ENCODE measurements around the gene FBXW8.
"Not testable (repeated sequence)": the region's sequence is repeated elsewhere in the genome, so short reads cannot be mapped to it uniquely, and the experiment has no call there.

FBXW8 gene

DNA sequence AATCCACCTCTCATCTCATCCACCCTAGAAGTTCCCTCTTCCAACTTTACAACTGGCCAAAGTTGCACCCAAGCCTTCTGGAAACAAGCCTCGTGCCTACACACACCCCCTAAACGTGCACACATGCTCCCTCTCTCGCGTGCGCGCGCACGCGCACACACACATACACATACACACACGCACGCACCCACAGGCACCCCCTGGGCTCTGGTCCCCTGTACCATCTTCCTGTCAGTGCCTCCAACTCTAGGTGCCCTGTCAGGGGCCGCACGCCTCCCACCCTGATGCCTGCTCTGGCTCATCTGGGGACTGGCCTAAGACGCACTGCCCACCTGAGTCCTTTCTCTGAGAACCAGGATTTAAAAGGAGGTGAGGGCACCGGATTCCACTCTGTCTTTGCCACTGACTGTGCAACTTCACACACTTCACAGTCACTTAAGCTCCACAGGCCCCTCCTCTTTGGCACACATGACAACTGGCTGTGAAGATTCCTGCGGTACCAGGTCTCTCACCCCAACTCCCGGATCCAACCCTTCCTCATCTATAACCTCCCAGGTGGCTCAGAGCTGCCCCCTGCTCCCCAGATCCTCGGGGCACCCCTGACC, 142.9 kb downstream of the FBXW8 start:
- DNase-seq (ENCODE audit: low spot score): no peak

DNA sequence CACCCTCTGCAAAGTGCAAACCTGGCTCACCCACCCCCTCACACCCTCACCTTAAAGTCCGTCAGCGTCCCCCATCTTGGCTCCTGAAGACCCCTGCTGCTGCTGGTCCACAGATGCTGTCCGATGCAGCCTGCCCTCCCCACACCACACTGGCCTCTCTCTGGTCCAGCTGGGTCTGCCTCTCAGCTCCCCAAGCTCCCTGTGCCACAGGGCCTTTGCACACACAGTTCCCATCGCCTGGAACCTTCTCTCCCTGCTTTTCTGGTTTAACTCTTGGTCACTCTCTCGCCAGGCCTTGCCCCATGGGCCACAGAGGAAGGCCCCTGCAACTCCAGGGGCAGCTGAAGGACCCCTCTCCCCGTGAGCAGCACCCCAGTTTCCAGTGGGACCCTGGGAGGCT, 143.5 kb downstream of the FBXW8 start:
- DNase-seq (ENCODE audit: low spot score): no peak

DNA sequence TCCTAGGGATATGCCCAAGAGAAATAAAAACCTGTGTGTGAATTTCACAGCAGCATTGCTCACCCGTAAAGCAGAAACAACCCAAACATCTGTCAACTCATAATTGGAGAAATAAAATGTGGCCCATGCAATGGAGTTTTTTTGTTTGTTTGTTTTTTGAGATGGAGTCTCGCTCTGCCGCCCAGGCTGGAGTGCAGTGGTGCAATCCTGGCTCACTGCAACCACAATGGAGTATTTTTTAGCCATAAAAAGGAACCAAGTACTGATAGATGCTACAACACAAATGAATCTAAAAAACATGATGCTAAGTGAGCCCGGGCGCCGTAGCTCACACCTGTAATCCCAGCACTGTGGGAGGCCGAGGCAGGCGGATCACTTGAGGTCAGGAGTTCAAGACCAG, 146.9 kb downstream of the FBXW8 start:
- not testable (repeated sequence) for DNase-seq (ENCODE audit: low spot score)

DNA sequence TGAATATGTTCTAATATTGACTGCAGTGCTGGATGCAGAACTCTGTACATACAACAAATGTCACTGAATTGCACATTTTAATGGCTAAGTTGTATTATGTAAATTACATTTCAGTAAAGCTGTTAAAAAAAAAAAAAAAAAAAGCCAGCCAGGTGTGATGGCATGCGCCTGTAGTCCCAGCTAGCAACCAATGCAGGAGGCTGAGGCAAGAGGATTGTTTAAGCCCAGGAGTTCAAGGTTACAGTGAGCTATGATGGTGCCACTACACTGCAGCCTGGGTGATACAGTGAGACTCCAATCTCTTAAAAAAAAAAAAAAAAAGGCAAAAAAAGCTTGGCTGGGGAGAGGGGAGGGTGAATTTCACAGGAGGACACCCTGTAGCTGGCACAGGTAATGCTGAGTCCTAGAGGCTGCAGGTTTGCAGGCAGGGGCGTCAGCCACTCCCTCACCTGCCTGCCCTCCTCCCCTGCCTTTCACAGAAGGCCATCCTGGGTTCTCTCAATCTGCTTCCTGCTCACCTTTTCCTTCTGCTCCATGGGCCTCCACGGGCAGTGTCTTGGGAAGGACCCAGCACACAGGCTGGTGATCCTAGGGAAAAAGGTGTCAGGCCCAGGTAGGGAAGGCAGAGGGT, 147.8 kb downstream of the FBXW8 start:
- DNase-seq (ENCODE audit: low spot score): no peak

DNA sequence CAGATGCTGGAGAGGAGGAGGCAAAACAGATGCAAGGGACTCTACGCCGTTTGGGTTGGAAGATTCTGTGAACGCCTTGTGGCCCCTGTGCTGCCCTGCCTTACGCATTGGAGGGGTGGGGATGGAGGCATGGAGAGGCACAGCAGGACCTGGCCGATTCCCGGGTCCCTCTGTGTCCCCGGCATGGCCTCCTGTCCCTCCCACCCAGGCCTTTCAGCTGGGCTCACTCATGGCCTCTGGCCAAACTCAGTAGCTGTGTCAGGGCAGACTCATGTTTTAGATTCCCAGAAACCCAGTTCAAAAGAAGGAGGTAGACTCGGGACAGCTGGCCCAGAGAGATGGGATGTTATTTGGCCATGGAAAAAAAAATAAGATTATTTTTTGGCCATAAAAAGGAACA, 148.4 kb downstream of the FBXW8 start:
- no peak for DNase-seq (ENCODE audit: low spot score)

DNA sequence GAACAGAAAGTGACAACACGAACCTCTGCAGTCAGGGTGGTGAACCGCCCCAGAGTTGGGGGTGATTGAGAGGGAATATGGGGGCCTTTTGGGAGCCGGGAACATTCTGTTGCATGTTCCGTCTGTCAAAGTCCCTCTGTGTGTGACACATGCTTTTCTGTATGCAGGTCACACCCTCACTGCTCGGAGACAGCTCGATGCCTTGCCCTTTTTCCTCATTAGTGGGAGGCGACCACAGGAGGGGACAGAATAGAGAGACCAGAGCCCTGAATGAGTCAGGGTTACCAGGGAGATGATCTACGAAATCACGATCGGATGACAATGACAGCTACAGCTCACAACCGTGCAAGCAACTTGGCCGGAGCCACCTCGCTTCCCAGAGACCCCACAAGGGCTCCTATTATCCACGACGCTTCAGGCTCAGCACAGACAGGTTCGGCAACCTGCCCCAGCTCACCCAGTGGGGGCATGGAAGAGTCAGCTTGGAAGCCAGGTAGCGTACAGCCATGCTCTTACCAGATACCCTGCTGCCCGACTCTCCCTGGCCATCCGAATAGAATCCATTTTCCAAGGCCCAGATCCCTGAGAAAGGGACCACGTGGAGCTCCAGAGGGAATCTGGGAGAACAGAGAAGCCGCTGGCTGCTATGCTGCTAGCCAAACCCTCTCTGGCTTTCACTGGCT, 149.6 kb downstream of the FBXW8 start:
- DNase-seq (ENCODE audit: low spot score): no peak

DNA sequence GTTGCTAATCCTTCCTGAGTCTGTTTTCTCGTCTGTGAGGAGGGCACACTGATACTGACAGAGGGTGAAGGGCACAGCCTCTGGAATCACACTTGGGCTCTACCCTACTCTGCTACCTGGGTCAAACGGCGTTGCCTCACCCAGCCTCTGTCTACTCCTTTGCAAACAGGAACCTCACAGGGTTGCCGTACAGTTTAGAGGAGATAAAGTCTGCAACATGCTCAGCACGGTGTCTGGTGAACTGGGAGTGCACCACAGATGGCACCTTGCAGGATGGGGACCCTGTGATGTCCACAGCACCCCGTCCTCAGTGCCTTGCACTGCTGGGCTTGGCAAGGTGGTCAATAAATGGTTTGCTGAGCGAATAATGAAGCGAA, 150.2 kb downstream of the FBXW8 start:
- DNase-seq (ENCODE audit: low spot score): no peak

DNA sequence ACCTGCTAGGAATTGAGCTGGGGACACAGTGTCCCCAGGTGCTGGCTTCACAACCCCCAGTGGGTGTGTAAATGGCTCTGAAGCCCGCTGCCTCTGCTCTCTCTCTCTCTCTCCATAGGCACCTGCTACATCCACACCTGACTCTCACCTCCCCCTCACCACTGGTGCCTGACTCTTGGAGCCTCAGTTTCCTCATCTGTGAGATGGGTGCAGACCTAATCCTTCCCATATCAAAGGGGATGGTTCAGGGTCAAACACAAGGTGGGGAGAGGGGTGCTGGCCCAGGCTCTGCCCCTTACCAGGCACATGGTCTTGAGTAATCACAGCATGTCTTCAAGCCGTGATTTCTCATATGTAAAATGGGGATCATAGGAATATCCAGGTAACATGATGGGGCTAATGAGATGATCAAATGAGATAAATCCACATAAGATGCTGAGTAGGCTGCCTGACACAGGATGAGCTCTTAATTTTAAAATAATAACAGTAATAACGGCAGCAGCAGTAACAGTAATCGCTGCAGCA, 150.9 kb downstream of the FBXW8 start:
- no peak for DNase-seq (ENCODE audit: low spot score)

DNA sequence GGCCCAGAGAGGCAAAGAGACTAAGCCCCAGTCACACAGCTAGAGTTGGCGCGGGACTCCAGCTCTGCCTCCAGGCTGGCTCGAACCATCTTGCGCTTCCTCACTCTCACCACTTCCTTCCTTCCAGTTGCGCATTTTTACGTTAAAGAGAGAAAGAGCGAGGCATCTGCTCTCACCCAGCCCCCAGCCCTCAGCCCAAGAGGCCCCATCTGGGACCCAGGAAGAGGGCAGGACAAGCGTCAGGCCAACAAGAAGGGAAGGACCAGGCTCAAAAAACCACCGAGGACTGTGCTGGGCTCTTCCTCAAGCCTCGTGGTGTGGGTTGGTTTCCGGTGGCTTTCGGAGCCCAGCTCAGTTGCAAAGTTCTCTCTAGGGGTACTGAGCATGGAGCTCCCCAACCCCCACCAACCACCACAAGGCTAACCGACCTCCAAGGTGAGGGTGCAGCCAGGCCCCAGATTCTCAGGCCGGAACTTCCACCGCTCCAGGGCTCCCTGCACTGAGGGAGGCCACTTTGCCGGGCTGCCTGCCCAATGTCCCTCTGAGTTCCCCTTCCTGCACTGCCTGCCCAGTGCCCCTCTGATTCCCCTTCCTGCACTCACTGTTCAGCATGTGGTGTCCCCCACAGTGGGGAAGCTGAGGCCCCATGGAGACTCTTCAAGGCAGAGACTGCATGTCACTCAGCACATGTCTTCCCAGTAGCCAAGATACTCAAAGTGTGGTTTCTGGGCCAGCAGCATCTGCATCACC, 152.6 kb downstream of the FBXW8 start:
- peak; percentile 19 for DNase-seq (ENCODE audit: low spot score)

DNA sequence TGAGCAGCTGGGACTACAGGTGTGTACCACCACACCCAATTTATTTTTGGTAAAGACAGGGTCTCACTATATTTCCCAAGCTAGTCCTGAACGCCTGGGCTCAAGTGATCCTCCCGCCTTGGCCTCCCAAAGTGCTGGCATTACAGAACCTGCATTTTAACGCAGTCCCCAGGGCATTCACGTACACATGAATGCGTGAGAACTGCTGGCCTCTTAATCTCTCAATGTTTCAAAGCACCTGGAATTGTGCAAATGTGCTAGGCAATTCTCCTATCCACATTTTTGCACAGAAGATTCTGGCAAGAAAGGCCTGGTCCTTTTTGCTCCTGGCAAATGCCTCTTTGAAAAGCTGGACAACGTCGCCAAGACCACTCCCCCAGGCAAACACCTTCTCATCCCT, 153.3 kb downstream of the FBXW8 start:
- no peak for DNase-seq (ENCODE audit: low spot score)

DNA sequence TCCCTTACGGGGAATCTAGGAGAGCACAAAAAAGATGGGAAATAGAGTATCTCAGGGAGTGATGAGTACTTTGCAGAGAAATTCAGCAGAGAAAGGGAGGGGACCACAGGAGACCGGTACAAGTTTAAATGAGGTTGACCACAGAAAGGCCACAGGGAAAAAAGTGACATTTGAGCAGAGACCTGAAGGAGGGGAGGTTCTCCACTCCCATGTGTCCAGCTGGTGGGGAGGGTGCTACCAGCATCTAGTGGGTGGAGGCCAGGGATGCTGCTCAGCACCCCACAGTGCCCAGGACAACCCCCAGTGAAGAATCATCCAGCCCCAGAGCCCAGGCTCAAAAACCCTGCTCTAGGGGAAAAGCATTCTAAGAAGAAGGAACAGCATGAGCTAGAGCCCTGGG, 153.8 kb downstream of the FBXW8 start:
- DNase-seq (ENCODE audit: low spot score): no peak

DNA sequence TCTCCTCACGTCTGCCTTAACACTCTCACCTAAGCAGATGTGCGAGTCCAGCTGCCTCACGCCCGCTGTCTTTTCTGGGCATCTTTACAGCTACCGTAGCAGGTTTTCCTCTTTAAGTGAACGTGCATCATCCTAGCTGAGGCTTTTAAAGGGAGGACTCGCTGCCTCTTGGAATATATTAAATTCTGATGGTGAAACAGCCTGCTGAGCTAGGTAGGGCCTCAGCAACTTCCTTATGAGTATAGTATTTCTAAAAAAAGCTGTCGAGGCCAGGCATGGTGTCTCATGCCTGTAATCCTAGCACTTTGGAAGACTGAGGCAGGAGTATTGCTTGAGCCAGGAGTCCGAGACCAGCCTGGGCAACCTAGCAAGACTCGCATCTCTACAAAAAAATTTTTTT, 156.3 kb downstream of the FBXW8 start:
- no peak for DNase-seq (ENCODE audit: low spot score)

DNA sequence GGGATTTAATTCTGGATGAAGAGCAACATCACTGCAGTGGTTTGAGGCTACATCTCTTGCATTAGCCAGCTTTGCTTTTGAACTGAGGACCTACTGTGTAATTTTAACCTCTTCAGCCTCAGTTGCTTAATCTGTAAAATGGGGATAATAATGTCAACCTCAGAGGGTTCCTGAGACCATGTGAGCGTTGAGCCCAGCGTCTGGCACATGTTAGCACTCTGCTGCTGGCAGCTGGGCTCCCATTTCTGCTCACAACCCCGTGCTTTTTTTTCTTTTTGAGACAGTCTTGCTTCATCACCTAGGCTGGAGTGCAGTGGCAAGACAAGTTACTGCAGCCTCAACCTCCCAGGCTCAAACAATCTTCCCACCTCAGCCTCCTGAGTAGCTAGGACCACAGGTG, 156.9 kb downstream of the FBXW8 start:
- DNase-seq (ENCODE audit: low spot score): no peak

DNA sequence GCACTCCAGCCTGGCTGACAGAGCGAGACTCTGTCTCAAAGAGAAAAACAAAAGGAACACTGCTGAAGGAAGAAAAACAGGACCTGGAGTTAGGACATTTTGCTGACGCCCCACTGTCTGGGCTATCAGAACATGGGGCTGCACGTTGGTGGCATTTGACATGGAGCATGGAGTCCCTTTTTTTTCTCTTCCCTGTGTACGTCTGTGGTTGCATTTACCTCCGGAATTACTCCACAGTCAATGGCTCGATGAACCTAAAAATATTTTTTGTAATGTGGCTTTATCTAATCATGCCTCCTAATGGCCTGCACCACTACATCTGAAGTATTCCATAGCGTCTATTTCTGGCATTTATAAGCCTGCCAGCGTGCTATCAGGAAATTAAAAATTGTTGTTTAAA, 157.7 kb downstream of the FBXW8 start:
- DNase-seq (ENCODE audit: low spot score): no peak

DNA sequence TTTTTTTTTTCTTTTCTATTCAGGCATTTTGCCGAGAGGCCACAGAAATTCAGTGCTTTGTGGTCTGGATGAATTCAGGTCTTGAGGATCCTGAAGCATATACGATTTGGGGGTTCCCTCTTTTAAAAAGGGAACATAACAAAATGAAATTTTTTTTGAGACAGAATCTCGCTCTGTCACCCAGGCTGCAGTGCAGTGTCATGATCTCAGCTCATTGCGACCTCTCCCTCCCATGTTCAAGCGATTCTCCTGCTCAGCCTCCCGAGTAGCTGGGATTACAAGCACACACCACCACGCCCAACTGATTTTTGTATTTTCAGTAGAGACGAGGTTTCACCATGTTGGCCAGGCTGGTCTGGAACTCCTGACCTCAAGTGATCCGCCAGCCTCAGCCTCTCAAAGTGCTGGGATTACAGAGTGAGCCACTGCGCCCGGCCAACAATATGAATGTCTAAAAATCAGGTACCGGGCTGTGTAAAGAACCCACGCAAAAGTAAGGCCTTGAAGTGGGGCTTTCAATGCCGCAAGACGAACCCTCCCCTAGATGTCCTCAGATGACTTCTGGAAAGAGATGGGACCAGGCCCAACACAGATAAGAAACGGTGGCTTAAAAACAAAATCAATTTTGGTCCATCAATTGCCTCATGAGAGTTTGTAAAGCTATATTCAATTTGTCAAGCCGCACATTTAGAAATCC, 158.5 kb downstream of the FBXW8 start:
- DNase-seq (ENCODE audit: low spot score): no peak

DNA sequence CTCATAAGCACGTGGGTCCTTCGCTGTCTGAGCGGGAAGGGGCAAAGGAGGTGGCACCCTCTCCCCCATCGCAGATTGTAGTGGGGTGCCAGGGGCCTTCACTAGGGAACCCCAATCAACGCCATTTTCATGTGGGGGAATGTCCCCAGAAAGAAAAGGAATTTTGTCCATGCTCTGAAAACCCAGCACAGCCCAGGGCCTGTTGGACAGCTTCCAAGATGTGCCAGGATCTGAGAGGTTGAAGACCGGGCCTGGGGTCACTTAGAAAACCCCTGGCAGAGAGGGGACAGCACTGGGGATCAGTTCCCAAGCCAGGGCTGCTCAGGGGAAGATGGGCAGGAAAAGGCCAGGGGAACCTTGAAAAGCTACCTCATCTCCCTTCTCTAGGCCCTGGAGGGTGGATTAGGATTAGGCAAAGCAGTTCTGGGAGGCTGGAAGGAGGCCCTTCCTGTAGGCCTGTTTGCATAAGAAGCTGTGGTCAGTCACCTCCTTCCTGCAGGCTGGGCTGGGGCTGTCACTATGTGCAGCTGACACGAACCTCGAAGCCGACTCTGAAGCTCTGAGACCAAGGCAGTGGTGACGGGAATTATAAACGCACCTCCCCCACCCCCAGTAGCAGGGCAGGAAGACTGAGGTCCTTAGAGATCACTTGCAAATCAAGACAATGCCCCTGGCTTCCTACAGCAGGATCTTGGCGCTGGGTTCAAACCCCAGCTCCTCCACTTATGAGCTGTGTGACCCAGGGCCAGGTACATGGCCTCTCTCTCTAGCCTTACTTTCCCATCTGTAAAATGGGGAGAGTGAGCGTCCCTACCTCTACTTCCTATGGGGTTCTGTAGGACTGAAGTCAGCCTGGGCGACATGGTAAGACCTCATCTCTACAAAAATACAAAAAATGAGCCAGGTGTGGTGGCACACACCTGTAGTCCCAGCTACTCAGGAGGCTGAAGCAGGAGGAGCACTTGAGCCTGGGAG, 159.5 kb downstream of the FBXW8 start:
- no peak for DNase-seq (ENCODE audit: low spot score)

DNA sequence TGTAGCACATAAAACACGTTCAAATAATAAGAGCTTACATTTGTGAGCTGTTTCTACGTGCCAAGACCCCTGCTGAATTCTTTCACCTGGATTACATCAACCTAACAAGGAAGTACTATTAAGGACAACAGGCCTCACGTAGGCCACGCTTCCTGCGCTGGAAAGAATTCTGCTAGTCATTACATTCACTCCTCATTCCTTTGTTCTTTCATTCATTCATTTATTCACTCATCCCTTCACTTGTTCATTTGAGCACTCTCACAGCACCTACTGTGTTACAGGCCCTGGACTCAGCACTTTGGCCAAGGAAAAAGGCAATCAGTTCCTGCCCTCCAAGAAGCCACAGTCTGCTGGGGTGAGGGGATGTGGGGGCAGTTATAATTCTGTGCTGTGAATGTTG, 160.3 kb downstream of the FBXW8 start:
- no peak for DNase-seq (ENCODE audit: low spot score)

DNA sequence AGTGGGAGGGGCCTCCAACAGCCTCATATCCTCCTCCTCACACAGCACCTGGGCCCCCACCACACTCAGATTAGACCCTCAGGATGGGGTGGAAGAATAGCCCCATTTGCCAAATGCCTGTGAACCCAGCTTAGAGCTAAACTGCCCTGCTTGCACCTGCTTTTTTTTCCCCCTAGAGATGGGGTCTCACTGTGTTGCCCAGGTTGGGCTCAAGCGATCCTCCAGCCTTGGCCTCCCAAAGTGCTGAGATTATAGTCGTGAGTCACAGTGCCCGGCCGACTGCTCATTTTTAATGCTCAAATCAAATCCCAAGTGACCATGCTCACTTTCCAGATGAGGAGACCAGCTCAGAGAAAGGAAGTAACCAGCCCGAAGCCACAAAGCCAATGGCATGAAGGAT, 161.4 kb downstream of the FBXW8 start:
- DNase-seq (ENCODE audit: low spot score): no peak

DNA sequence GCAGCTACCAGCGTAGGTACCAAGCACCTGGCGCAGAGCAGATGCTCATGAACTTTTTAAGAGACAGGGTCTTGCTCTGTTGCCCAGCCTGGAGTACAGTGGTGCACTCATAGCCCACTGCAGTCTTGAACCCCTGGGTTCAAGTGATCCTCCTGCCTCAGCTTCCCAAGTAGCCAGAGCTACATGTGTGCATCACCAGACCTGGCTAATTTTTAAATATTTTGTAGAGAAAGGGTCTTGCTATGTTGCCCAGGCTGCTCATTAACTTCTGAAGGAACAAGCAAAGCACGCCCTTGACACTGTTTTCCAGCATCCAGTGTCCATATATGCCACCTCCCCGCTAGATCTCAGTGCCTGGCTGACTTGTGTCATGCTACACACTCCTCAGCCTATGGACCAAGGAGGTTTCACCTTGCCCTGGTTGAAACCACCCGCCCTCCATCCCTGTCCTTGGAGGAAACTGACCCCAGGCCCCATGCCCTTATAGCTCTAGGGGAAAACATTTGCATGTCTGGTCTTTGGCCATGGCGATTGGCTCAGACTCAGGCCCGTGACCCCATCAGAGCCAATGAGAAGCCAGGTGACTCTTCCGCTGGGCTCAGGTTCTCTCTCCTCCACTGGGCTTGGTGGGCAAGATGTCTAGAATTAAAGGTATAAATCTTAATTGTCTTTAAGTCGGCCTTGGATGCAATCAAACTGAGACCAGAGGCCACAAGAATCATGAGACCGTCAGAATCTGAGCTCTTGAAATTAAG, 162.2 kb downstream of the FBXW8 start:
- no peak for DNase-seq (ENCODE audit: low spot score)

DNA sequence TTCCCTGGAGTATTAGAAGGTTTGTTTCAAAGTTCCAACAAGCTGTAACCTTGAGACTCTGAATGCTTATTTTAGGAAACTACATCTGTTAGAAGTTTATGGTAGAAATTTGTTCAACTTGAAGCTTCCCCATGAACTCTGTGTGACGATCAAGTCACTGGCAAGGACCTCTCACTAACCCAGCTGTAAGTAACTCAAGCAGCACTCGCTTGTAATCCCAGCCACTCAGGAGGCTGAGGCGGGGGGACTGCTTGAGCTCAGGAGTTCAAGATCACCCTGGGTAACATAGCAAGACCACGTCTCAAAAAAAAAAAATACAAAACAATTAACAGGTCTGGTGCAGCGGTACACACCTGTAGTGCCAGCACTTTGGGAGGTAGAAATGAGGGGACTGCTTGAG, 162.9 kb downstream of the FBXW8 start:
- no peak for DNase-seq (ENCODE audit: low spot score)

Data from CD4-positive, alpha-beta T cell treated with Interleukin-15 for 4 hours (primary cell).